BLaER1 (cell line): ENCODE results near the gene RSAD2.

Experiments used
- H3K27ac ChIP-seq: shearing (Covaris generic); formaldehyde crosslinking; 2 replicates; pipeline ENCODE4 v1.8.1; 2022
- H3K27me3 ChIP-seq: shearing (Covaris generic); formaldehyde crosslinking; 2 replicates; pipeline ENCODE4 v1.8.1; 2022
- H3K36me3 ChIP-seq: shearing (Covaris generic); formaldehyde crosslinking; 2 replicates; pipeline ENCODE4 v1.8.1; 2022
- H3K4me1 ChIP-seq: shearing (Covaris generic); formaldehyde crosslinking; 2 replicates; pipeline ENCODE4 v1.8.1; 2022
- H3K4me2 ChIP-seq: shearing (Covaris generic); formaldehyde crosslinking; 2 replicates; pipeline ENCODE4 v1.8.1; 2022
- H3K4me3 ChIP-seq: shearing (Covaris generic); formaldehyde crosslinking; 2 replicates; pipeline ENCODE4 v1.8.1; 2022
- H3K9ac ChIP-seq: shearing (Covaris generic); formaldehyde crosslinking; 2 replicates; pipeline ENCODE4 v1.8.1; 2022
- H3K9me3 ChIP-seq: shearing (Covaris generic); formaldehyde crosslinking; 2 replicates; pipeline ENCODE4 v1.8.1; 2022
- H4K20me1 ChIP-seq: shearing (Covaris generic); formaldehyde crosslinking; 2 replicates; pipeline ENCODE4 v1.8.1; 2022
- Cebpa-rat ChIP-seq: shearing (Covaris generic); IDR thresholded peaks from 2 replicates; pipeline ENCODE4 v1.8.1; 2022

RSAD2 gene

GRCh38 chr2:6879011-6879410 is 1.4 kb downstream of the RSAD2 start:
- Histone ChIP-seq H3K4me3 (no peak overlapping the region), H3K27me3 (no peaks in the 10 kb centered on the region), H3K4me1 (peaks cover 28% of the 10 kb centered on the region), H4K20me1 (no peaks in the 10 kb centered on the region), H3K9me3 (no peaks in the 10 kb centered on the region; the same call in 1 of the 2 replicates), H3K4me2 (no peak overlapping the region), H3K9ac (no peak overlapping the region), H3K36me3 (no peaks in the 10 kb centered on the region), H3K27ac (no peak overlapping the region)
- no peak for TF ChIP-seq Cebpa-rat

DNA sequence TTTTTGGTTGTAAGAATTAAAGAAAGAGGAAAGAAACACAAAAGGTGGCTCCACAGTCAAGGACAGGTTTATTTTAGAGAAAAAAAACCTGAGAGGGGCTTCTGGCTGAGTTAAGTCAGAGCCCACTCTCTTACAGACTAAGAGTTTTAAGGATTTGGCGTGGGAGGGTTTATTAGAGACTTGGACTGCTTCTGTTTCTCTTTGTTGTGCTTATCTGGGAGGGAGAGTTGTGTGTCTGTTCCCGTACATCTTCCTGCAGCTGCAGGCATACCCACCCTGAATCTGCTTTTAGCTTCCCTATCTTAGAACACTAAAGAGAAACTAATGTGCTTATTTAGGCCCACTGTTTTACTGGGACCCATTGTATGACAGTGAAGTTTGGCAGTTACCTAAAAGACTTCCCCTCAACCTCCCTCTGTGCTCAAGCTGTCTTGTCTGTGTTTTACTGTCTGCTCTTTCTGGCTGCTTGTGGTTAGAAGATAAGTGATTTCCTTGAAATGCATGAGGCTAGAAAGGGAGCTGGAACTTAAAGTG is 2.7 kb downstream of the RSAD2 start:
- Histone ChIP-seq H3K27ac (peak overlapping the region; percentile 56; the same call in 1 of the 2 replicates), H3K4me3 (no peak overlapping the region)

GRCh38 chr2:6881046-6881445 is 3.5 kb downstream of the RSAD2 start:
- Histone ChIP-seq H3K9ac (no peak overlapping the region), H3K4me1 (peaks cover 28% of the 10 kb centered on the region), H3K27ac (no peak overlapping the region), H3K4me2 (0 out of 2 replicates have a peak overlapping the region, but pooled peaks have one; percentile 0), H3K9me3 (no peaks in the 10 kb centered on the region), H3K4me3 (no peak overlapping the region), H4K20me1 (no peaks in the 10 kb centered on the region), H3K27me3 (no peaks in the 10 kb centered on the region), H3K36me3 (no peaks in the 10 kb centered on the region)
- no peak for TF ChIP-seq Cebpa-rat

More for the DNA sequence above, 2.7 kb downstream of the RSAD2 start:
- Histone ChIP-seq H3K27me3 (no peaks in the 10 kb centered on the region), H3K9me3 (no peaks in the 10 kb centered on the region), H4K20me1 (no peaks in the 10 kb centered on the region), H3K4me1 (peaks cover 28% of the 10 kb centered on the region), H3K9ac (no peak overlapping the region), H3K4me2 (peak overlapping the region; percentile 48), H3K36me3 (no peaks in the 10 kb centered on the region)
- no peak for TF ChIP-seq Cebpa-rat

GRCh38 chr2:6881516-6881915 is 3.9 kb downstream of the RSAD2 start:
- H3K9ac ChIP-seq: no peak overlapping the region
- no peak overlapping the region for H3K27ac ChIP-seq
- no peak for TF ChIP-seq Cebpa-rat
- no peaks in the 10 kb centered on the region for H3K9me3 ChIP-seq
- no peaks in the 10 kb centered on the region for H3K36me3 ChIP-seq
- peaks cover 28% of the 10 kb centered on the region for H3K4me1 ChIP-seq
- H3K4me2 ChIP-seq: 0 out of 2 replicates have a peak overlapping the region, but pooled peaks have one; percentile 0
- H3K27me3 ChIP-seq: no peaks in the 10 kb centered on the region
- H3K4me3 ChIP-seq: no peak overlapping the region
- no peaks in the 10 kb centered on the region for H4K20me1 ChIP-seq

- Histone ChIP-seq H4K20me1 (no peaks in the 10 kb centered on the region), H3K4me2 (no peak overlapping the region), H3K4me1 (peaks cover 14% of the 10 kb centered on the region), H3K9ac (no peak overlapping the region), H3K27me3 (no peaks in the 10 kb centered on the region), H3K4me3 (no peak overlapping the region), H3K36me3 (no peaks in the 10 kb centered on the region), H3K9me3 (no peaks in the 10 kb centered on the region), H3K27ac (no peak overlapping the region)
- TF ChIP-seq Cebpa-rat: no peak
Measured at GRCh38 chr2:6883448-6884122, 6.0 kb downstream of the RSAD2 start.

GRCh38 chr2:6885551-6885950 is 8.0 kb downstream of the RSAD2 start:
- H3K27me3 ChIP-seq: no peaks in the 10 kb centered on the region
- H3K9me3 ChIP-seq: no peaks in the 10 kb centered on the region
- H3K9ac ChIP-seq: no peak overlapping the region
- H4K20me1 ChIP-seq: no peaks in the 10 kb centered on the region
- no peak for TF ChIP-seq Cebpa-rat
- H3K4me2 ChIP-seq: no peak overlapping the region
- H3K36me3 ChIP-seq: no peaks in the 10 kb centered on the region
- no peak overlapping the region for H3K27ac ChIP-seq
- H3K4me1 ChIP-seq: peaks cover 9% of the 10 kb centered on the region
- no peak overlapping the region for H3K4me3 ChIP-seq

- H3K36me3 ChIP-seq: no peaks in the 10 kb centered on the region
- no peak overlapping the region for H3K27ac ChIP-seq
- no peaks in the 10 kb centered on the region for H3K27me3 ChIP-seq
- H3K9ac ChIP-seq: no peak overlapping the region
- TF ChIP-seq Cebpa-rat: no peak
- H3K9me3 ChIP-seq: no peaks in the 10 kb centered on the region
- no peak overlapping the region for H3K4me2 ChIP-seq
- H3K4me3 ChIP-seq: no peak overlapping the region
- H4K20me1 ChIP-seq: no peaks in the 10 kb centered on the region
- peaks cover 4% of the 10 kb centered on the region for H3K4me1 ChIP-seq
Measured at GRCh38 chr2:6885968-6886367, 8.4 kb downstream of the RSAD2 start.

DNA sequence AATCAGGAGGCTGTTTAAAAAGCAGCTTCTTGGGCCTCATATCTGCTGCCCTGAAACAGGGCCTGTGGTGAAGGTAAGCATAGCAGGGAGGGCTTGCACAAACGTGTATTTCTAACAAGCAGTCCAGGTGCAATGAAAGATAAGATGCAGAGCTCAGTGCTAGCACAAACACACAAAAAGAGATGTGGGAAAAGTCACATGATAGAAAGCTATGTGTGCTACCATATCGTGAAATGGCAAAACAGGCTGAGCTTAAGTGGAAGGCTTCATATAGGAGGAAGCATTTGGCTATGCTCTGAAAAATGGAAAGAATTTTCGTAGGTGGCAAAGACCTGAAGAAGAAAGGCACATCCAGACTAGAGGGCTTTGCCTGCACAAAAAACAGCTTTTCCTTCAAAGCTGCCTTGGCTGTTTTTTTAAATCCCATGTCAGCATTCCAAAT is 10.2 kb downstream of the RSAD2 start:
- Histone ChIP-seq H4K20me1 (no peaks in the 10 kb centered on the region), H3K4me3 (no peak overlapping the region), H3K27me3 (no peaks in the 10 kb centered on the region), H3K4me2 (no peak overlapping the region), H3K9me3 (no peaks in the 10 kb centered on the region), H3K36me3 (no peaks in the 10 kb centered on the region), H3K27ac (no peak overlapping the region), H3K4me1 (no peaks in the 10 kb centered on the region), H3K9ac (no peak overlapping the region)
- TF ChIP-seq Cebpa-rat: no peak

DNA sequence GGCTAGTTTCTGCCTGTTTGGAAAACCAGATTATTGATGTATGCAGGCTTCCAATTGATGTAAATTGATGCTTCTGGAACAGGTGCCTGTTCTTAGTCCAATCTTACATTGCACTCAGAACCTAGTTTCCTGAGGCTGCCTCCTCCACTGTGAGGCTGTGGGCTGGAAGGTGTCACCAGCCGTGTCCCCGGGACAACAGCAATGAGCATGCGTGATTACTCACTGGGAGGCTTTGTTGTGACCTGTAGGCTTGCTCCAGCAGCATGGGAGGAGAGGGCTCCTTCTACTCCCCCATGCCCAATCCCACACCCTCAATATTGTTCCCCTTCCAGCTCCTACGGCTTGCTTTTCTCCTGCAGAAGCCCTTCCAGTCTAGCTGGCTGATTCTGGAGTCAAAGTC is 11.1 kb downstream of the RSAD2 start:
- no peak overlapping the region for H3K9ac ChIP-seq
- H3K27ac ChIP-seq: no peak overlapping the region
- H3K4me2 ChIP-seq: no peak overlapping the region
- TF ChIP-seq Cebpa-rat: no peak
- no peaks in the 10 kb centered on the region for H3K36me3 ChIP-seq
- H3K4me3 ChIP-seq: no peak overlapping the region
- H3K27me3 ChIP-seq: no peaks in the 10 kb centered on the region
- no peaks in the 10 kb centered on the region for H3K4me1 ChIP-seq
- H4K20me1 ChIP-seq: no peaks in the 10 kb centered on the region
- no peaks in the 10 kb centered on the region for H3K9me3 ChIP-seq

GRCh38 chr2:6893876-6894482 is 16.4 kb downstream of the RSAD2 start:
- H4K20me1 ChIP-seq: no peaks in the 10 kb centered on the region
- H3K4me1 ChIP-seq: no peaks in the 10 kb centered on the region
- no peaks in the 10 kb centered on the region for H3K27me3 ChIP-seq
- no peaks in the 10 kb centered on the region for H3K36me3 ChIP-seq
- no peak overlapping the region for H3K4me2 ChIP-seq
- H3K4me3 ChIP-seq: no peak overlapping the region
- H3K27ac ChIP-seq: no peak overlapping the region
- H3K9ac ChIP-seq: no peak overlapping the region
- H3K9me3 ChIP-seq: no peaks in the 10 kb centered on the region
- no peak for TF ChIP-seq Cebpa-rat
